Naive thymus-derived CD4-positive, alpha-beta T cell (primary cell): Measurements from ENCODE around the gene TSPAN31. TPM values are rescaled to one million over a fixed set of nuclear protein-coding genes. Genes with fewer than 3 reads are reported as not detected.
A peak's percentile ranks its signal among the peaks of the same experiment; 100 is the strongest.
"Not testable (repeated sequence)": the region's sequence is repeated elsewhere in the genome, so short reads cannot be mapped to it uniquely, and the experiment has no call there.

Experiments used
- ATAC-seq: fragments of 150-1000 bp; cut with Tn5 transposase; 2 replicates; pipeline ENCODE4 v1.10.0; 2021; ENCODE audit warnings: mild to moderate bottlenecking, moderate library complexity
- CTCF ChIA-PET: fragments of 350-600 bp; sonication (Branson Sonifier 250); formaldehyde crosslinking; loops from one replicate; lab custom pipeline; 2021; ENCODE audit warnings: antibody characterized with exemption; lab: Charles Lee
- POLR2A ChIA-PET: fragments of 350-600 bp; sonication (Branson Sonifier 250); formaldehyde crosslinking; loops from one replicate; lab custom pipeline; 2021; ENCODE audit warnings: antibody characterized with exemption, inconsistent platforms; lab: Charles Lee
- DNase-seq, 9 donors: peaks; one replicate each; pipeline versions ENCODE4 v3.0.0 to v3.0.0-alpha.2; 2020 to 2022; ENCODE audit warnings: mixed read lengths in 1 of 9
- H3K27ac ChIP-seq: one replicate; pipeline ENCODE4 v1.7.0; 2013; ENCODE audit warnings: mild to moderate bottlenecking, low read depth, low read length, moderate library complexity
- H3K27me3 ChIP-seq, 2 donors: one replicate each; pipeline ENCODE4 v1.7.0; 2013; ENCODE audit warnings: low read length in 2 of 2, mild to moderate bottlenecking in 2 of 2, moderate library complexity in 2 of 2; ENCODE audit not compliant: control insufficient read depth in 2 of 2, insufficient read depth in 2 of 2
- H3K36me3 ChIP-seq, 3 experiments: 1 replicate in 2 of 3; 2 replicates in 1 of 3; pipeline ENCODE4 v1.7.0; 2013; ENCODE audit warnings: low read length in 3 of 3, mild to moderate bottlenecking in 3 of 3, moderate library complexity in 1 of 3; ENCODE audit not compliant: insufficient read depth in 3 of 3, control insufficient read depth in 2 of 3
- H3K4me1 ChIP-seq, 2 donors: one replicate each; pipeline ENCODE4 v1.7.0; 2013; ENCODE audit warnings: low read length in 2 of 2, mild to moderate bottlenecking in 2 of 2, moderate library complexity in 1 of 2; ENCODE audit not compliant: control insufficient read depth in 2 of 2, insufficient read depth in 2 of 2
- H3K4me3 ChIP-seq: 2 replicates; pipeline ENCODE4 v1.7.0; 2013; ENCODE audit warnings: mild to moderate bottlenecking, low read length
- H3K9me3 ChIP-seq, 3 experiments: 1 replicate in 2 of 3; 2 replicates in 1 of 3; pipeline ENCODE4 v1.7.0; 2013; ENCODE audit warnings: low read length in 3 of 3; ENCODE audit not compliant: control insufficient read depth in 2 of 3
- H3K27ac Mint-ChIP-seq, 9 donors: one replicate each; pipeline ENCODE4 v1.8.0; 2020 to 2022; ENCODE audit warnings: mixed read lengths in 9 of 9, mild to moderate bottlenecking in 8 of 9, moderate library complexity in 5 of 9, inconsistent platforms in 2 of 9
- H3K27me3 Mint-ChIP-seq, 5 donors: one replicate each; pipeline ENCODE4 v1.8.0; 2021 to 2022; ENCODE audit warnings: mixed read lengths in 5 of 5, mild to moderate bottlenecking in 1 of 5
- H3K36me3 Mint-ChIP-seq, 5 donors: one replicate each; pipeline ENCODE4 v1.8.0; 2020 to 2022; ENCODE audit warnings: mixed read lengths in 5 of 5, mild to moderate bottlenecking in 3 of 5, inconsistent platforms in 1 of 5
- H3K4me1 Mint-ChIP-seq, 7 donors: one replicate each; pipeline ENCODE4 v1.8.0; 2020 to 2022; ENCODE audit warnings: mixed read lengths in 7 of 7, mild to moderate bottlenecking in 3 of 7, inconsistent platforms in 1 of 7
- H3K4me3 Mint-ChIP-seq, 10 donors: one replicate each; pipeline ENCODE4 v1.8.0; 2020 to 2022; ENCODE audit warnings: mild to moderate bottlenecking in 10 of 10, mixed read lengths in 10 of 10, moderate library complexity in 6 of 10, inconsistent platforms in 2 of 10
- H3K9me3 Mint-ChIP-seq, 11 donors: one replicate each; pipeline ENCODE4 v1.8.0; 2020 to 2022; ENCODE audit warnings: mixed read lengths in 11 of 11, mild to moderate bottlenecking in 4 of 11, inconsistent platforms in 1 of 11, moderate library complexity in 1 of 11
- intact Hi-C, 2 donors: fragments of 100-400 bp; cut with micrococcal nuclease; formaldehyde crosslinking; loops; one replicate each; pipeline ENCODE4 v1.15.1; 2023
- polyA plus RNA-seq, 2 donors: library from polyadenylated mRNA; unstranded; fragments of 300-500 nt; fragmentation: Illumina TruSeq; gene quantifications; one replicate each; pipeline ENCODE4 v1.2.3, GENCODE V29; 2021
- total RNA-seq, 6 experiments: library from RNA in 5 of 6; stranded (reverse) in 5 of 6; gene quantifications; 1 replicate in 5 of 6; 2 replicates in 1 of 6; pipeline ENCODE4 v1.2.3 and lab custom pipeline; 2021 to 2026

Gene TSPAN31
- total and polyA plus RNA-seq, 7 experiments from 2014 or later: 12.3 to 50.5 (median 23.2) TPM

GRCh38 chr12:57720606-57721595 lies 23.9 kb upstream of the TSPAN31 start:
- Mint-ChIP-seq H3K27ac (peak overlapping the region in 4 of 9 donors; percentile 25 to 66 (median 39)), H3K9me3 (no peaks in the 10 kb centered on the region), H3K27me3 (no peaks in the 10 kb centered on the region), H3K4me3 (no peak overlapping the region), H3K4me1 (peaks cover 10 to 28% (median 18%) of the 10 kb centered on the region in 7 donors), H3K36me3 (peaks cover 7 to 22% (median 15%) of the 10 kb centered on the region in 5 donors)
- POLR2A ChIA-PET: interaction anchor here (0.6 to 1.0 kb wide), 2 partner anchors 18 to 83 kb away, joined by 3 read pairs; no protein-coding TSS in a partner anchor
- Histone ChIP-seq H3K4me3 (no peak overlapping the region), H3K27me3 (no peaks in the 10 kb centered on the region), H3K36me3 (peaks cover 14 to 62% (median 18%) of the 10 kb centered on the region in 3 experiments), H3K27ac (no peak overlapping the region), H3K4me1 (no peaks in the 10 kb centered on the region), H3K9me3 (no peaks in the 10 kb centered on the region)
- intact Hi-C loops: no loop called here
- CTCF ChIA-PET: interaction anchor here (0.6 kb wide), 1 partner anchor 466 kb away, joined by 4 read pairs; no protein-coding TSS in a partner anchor
- DNase-seq (no peak), ATAC-seq (no peak)

DNA sequence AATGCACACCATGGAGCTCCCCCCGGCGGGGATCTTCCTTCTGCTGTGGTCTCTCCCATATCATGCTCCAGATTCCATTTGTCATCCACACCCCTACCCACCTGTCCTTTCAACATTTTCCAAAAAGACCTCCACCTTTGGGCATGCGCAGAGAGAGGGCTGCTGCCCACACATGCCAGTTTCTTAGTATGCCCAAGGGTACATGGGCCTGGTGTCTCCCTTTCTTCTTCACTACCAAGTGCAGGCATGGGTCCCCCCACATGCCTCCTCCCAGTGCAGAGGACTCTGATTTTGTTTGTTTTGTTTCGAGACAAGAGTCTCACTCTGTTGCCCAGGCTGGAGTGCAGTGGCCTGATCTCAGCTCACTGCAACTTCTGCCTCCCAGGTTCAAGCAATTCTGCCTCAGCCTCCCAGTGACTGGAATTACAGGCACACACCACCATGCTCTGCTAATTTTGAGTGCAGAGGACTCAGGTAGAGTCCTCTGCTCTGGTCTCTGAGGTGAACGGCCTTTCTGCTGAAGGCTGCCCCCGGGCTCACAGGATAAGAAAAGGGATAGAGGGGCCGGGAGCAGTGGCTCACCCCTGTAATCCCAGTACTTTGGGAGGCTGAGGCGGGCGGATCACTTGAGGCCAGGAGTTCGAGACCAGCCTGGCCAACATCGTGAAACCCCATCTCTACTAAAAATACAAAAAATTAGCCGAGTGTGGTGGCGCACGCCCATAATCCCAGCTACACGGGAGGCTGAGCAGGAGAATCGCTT lies 22.8 kb upstream of the TSPAN31 start:
- CTCF ChIA-PET: interaction anchor here (0.7 kb wide), 1 partner anchor 1733 kb away, joined by 6 read pairs; no protein-coding TSS in a partner anchor
- H3K4me3 Mint-ChIP-seq, H3K9me3 ChIP-seq, H3K27me3 Mint-ChIP-seq, DNase-seq, H3K27ac ChIP-seq, H3K9me3 Mint-ChIP-seq, H3K4me1 ChIP-seq, intact Hi-C loops, H3K4me3 ChIP-seq, ATAC-seq, H3K27me3 ChIP-seq: not testable (repeated sequence)
- POLR2A ChIA-PET: interaction anchor here (1.2 to 2.7 kb wide), 3 partner anchors 11 to 29 kb away, joined by 5 to 10 read pairs (median 7); no protein-coding TSS in a partner anchor
- H3K27ac Mint-ChIP-seq: peak overlapping the region in 4 of 9 donors; percentile 34 to 74 (median 57)
- H3K36me3 Mint-ChIP-seq: peaks cover 7 to 23% (median 15%) of the 10 kb centered on the region in 5 donors
- peaks cover 12 to 28% (median 18%) of the 10 kb centered on the region in 7 donors for H3K4me1 Mint-ChIP-seq
- H3K36me3 ChIP-seq: peaks cover 8 to 60% (median 15%) of the 10 kb centered on the region in 3 experiments

DNA sequence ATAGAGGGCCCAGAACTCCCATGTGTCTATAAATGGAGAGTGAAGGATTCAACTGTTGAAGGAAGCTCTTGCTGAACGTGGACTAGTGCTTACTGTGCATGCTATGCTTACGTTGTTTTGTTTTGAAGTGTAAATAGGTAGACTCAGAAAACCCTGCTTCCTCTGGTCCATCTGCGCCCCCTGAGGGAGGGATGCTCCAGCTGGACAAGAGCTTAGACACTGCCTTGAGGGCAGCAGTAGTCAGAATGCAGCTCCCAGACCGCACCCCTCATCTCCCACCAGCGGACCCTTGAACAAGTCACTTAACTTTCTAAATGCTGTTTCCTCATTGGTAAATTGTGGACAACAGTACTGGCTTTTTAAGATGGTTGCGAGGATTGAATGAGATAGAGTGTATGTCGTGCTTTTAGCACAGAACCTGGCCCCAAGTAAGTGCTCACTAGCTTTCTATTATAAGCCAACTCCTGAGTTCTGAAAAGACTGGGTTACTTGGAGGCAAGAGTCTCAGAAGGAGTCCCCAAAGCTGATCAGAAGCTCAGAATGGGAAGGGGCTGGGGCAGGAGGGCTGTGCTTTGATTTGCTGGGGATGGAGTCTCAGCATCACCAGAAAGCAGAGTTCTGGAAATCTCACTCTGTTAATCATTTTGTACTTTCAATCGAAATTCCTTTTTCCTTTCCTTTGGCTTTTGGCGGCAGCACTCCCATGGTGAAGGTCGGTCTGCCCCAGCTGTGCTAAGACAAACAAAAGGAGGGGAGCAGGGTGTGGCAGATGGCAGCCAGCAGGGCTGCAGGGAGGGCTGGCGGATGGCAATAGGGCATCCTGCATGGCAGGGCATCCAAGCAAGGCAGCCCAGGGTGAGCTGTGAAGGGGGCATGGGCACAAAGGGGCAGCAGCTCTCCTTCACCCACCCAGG lies 21.9 kb upstream of the TSPAN31 start:
- Mint-ChIP-seq H3K36me3 (peaks cover 7 to 25% (median 17%) of the 10 kb centered on the region in 5 donors), H3K4me1 (peaks cover 13 to 28% (median 18%) of the 10 kb centered on the region in 7 donors), H3K9me3 (peaks cover 0 to 1% (median 0%) of the 10 kb centered on the region in 11 donors), H3K27me3 (no peaks in the 10 kb centered on the region), H3K27ac (peak overlapping the region in 8 of 9 donors; percentile 26 to 87 (median 70)), H3K4me3 (no peak overlapping the region)
- Histone ChIP-seq H3K9me3 (no peaks in the 10 kb centered on the region), H3K4me1 (no peaks in the 10 kb centered on the region), H3K27ac (peak overlapping the region; percentile 32), H3K4me3 (no peak overlapping the region), H3K36me3 (peaks cover 7 to 60% (median 20%) of the 10 kb centered on the region in 3 experiments), H3K27me3 (no peaks in the 10 kb centered on the region)
- ATAC-seq: no peak
- DNase-seq: no peak
- intact Hi-C loops: no loop called here
- ChIA-PET POLR2A (interaction anchor here (0.6 to 2.7 kb wide), 6 partner anchors 8 to 970 kb away, joined by 3 to 10 read pairs (median 4); no protein-coding TSS in a partner anchor), CTCF (interaction anchor here (0.7 kb wide), 1 partner anchor 1734 kb away, joined by 6 read pairs; no protein-coding TSS in a partner anchor)

DNA sequence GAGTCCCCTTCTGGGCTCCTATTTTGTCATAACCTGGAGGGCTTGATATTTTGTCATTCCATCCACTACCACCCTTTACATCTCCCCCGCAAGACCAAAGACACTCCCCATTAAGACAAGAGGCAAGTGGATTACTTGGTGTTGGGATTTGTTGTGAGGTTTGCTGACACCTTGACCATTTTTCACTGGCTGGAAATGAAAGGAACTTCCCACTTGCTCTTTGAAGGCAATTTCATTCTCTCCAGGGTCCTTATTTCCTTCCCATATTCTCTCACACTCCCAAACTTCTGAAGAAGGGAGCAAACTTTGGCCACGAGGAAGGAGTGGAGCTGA lies 21.2 kb upstream of the TSPAN31 start:
- Histone ChIP-seq H3K27me3 (no peaks in the 10 kb centered on the region), H3K4me1 (no peaks in the 10 kb centered on the region), H3K4me3 (no peak overlapping the region), H3K36me3 (peaks cover under 1 to 60% (median 14%) of the 10 kb centered on the region in 3 experiments), H3K9me3 (no peaks in the 10 kb centered on the region), H3K27ac (no peak overlapping the region)
- peaks cover 0 to 1% (median 0%) of the 10 kb centered on the region in 11 donors for H3K9me3 Mint-ChIP-seq
- no peak overlapping the region for H3K4me3 Mint-ChIP-seq
- H3K36me3 Mint-ChIP-seq: peaks cover 7 to 26% (median 20%) of the 10 kb centered on the region in 5 donors
- CTCF ChIA-PET: interaction anchor here (0.7 kb wide), 1 partner anchor 131 kb away, joined by 3 read pairs; no protein-coding TSS in a partner anchor
- intact Hi-C loops: no loop called here
- peak overlapping the region in 8 of 9 donors; percentile 14 to 91 (median 59) for H3K27ac Mint-ChIP-seq
- POLR2A ChIA-PET: interaction anchor here (1.0 to 2.7 kb wide), 4 partner anchors 8 to 18 kb away, joined by 3 to 10 read pairs (median 4); no protein-coding TSS in a partner anchor
- no peaks in the 10 kb centered on the region for H3K27me3 Mint-ChIP-seq
- ATAC-seq (no peak), DNase-seq (no peak)
- peaks cover 13 to 30% (median 18%) of the 10 kb centered on the region in 7 donors for H3K4me1 Mint-ChIP-seq

DNA sequence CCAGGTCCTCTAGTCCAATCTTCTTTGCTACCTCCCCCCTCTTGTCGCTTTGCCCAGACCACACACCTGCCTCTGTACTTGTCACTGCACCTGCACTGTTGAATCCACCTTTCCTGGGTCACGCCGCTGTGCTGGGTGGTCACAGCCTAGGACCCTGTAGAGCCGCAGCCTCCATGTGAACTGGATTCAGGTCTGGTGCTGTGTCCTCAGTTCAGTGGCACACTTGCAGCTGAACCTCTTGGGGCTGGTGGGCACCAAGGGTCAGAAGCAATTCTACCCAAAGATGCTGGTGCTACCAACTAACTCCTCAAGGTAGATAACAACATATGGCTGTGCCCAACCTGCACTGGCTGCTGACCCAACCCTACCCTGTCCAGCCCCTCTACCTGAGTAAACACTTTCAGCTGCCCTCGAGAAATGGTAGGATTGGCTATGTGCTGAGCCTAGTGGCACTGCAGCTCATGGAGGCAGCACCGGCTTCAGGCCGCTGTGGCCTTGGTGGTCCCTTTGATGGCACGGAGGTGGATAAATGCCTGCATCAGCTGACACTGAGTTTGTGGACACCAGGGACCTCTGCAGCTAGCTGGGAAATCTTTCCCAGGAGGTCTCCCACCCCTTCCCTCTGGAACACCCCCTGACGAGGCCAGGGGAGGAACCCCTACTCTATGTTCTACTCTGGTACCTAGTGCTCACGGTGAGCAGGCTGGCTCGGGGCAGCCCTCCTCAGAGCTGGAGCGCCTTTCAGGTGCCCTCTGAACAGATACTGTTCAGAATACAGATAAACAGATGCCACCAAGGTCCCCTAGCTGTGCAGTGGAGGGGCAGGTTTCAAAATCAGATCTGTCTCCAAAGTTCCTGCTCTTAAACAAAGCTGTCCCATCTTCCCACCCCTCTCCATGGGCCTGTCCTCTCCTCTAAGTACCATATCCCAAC lies 20.6 kb upstream of the TSPAN31 start:
- ChIA-PET POLR2A (interaction anchor here (0.7 to 2.7 kb wide), 4 partner anchors 11 to 1541 kb away, joined by 3 to 14 read pairs (median 7); no protein-coding TSS in a partner anchor), CTCF (interaction anchor here (0.7 kb wide), 1 partner anchor 131 kb away, joined by 3 read pairs; no protein-coding TSS in a partner anchor)
- intact Hi-C loops: loop anchor here in 1 of 2 donors (1.0 kb wide), 1 partner anchor 17 kb away; no protein-coding TSS in a partner anchor
- Mint-ChIP-seq H3K27me3 (no peaks in the 10 kb centered on the region), H3K27ac (peak overlapping the region; percentile 60 to 92 (median 76)), H3K36me3 (peaks cover 5 to 24% (median 18%) of the 10 kb centered on the region in 5 donors), H3K4me3 (no peak overlapping the region), H3K9me3 (peaks cover 0 to 1% (median 0%) of the 10 kb centered on the region in 11 donors), H3K4me1 (peaks cover 13 to 30% (median 17%) of the 10 kb centered on the region in 7 donors)
- H3K9me3 ChIP-seq: no peaks in the 10 kb centered on the region
- H3K27ac ChIP-seq: peak overlapping the region; percentile 3
- H3K4me3 ChIP-seq: no peak overlapping the region
- ATAC-seq (no peak), DNase-seq (no peak)
- no peaks in the 10 kb centered on the region for H3K4me1 ChIP-seq
- H3K36me3 ChIP-seq: peaks cover 0 to 57% (median 15%) of the 10 kb centered on the region in 3 experiments
- no peaks in the 10 kb centered on the region for H3K27me3 ChIP-seq
